ENCODE measurements around the gene GPC6.

The GPC6 gene

GRCh38 chr13:93352616-93353015 lies 126.0 kb downstream of the GPC6 start (continued):
- TF ChIP-seq ZNF692 (tag by site-specific recombination; IDR thresholded peaks at IDR 0.05) (no peak), SCRT2 (tag by site-specific recombination; IDR thresholded peaks at IDR 0.05) (no peak)

- no peaks in the 10 kb centered on the region for H3K9me3 ChIP-seq (ENCODE audit: control insufficient read depth, insufficient read depth, low read depth, low read length)
- POLR2A ChIA-PET, result no interaction called here
These were observed 128.5 kb downstream of the GPC6 start for GRCh38 chr13:93355094-93355493.

GRCh38 chr13:93356469-93356868 lies 129.9 kb downstream of the GPC6 start:
- TF ChIP-seq ZNF449 (tag by site-specific recombination; IDR thresholded peaks at IDR 0.05) (no peak), ZNF184 (tag by site-specific recombination; IDR thresholded peaks at IDR 0.05) (no peak), ZNF624 (tag by site-specific recombination; IDR thresholded peaks at IDR 0.05) (no peak), GLIS1 (tag by site-specific recombination; IDR thresholded peaks at IDR 0.05) (no peak)
- TF ChIP-seq, protein P1, sequence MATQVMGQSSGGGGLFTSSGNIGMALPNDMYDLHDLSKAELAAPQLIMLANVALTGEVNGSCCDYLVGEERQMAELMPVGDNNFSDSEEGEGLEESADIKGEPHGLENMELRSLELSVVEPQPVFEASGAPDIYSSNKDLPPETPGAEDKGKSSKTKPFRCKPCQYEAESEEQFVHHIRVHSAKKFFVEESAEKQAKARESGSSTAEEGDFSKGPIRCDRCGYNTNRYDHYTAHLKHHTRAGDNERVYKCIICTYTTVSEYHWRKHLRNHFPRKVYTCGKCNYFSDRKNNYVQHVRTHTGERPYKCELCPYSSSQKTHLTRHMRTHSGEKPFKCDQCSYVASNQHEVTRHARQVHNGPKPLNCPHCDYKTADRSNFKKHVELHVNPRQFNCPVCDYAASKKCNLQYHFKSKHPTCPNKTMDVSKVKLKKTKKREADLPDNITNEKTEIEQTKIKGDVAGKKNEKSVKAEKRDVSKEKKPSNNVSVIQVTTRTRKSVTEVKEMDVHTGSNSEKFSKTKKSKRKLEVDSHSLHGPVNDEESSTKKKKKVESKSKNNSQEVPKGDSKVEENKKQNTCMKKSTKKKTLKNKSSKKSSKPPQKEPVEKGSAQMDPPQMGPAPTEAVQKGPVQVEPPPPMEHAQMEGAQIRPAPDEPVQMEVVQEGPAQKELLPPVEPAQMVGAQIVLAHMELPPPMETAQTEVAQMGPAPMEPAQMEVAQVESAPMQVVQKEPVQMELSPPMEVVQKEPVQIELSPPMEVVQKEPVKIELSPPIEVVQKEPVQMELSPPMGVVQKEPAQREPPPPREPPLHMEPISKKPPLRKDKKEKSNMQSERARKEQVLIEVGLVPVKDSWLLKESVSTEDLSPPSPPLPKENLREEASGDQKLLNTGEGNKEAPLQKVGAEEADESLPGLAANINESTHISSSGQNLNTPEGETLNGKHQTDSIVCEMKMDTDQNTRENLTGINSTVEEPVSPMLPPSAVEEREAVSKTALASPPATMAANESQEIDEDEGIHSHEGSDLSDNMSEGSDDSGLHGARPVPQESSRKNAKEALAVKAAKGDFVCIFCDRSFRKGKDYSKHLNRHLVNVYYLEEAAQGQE (tag by site-specific recombination; IDR thresholded peaks at IDR 0.05), result no peak
- Histone ChIP-seq H3K4me1 (ENCODE audit: control insufficient read depth, insufficient read depth, low read length) (no peaks in the 10 kb centered on the region), H3K36me3 (ENCODE audit: control insufficient read depth in 2 of 2, insufficient read depth in 1 of 2, low read length in 2 of 2) (no peaks in the 10 kb centered on the region), H3K4me3 (ENCODE audit: low read depth, low read length) (no peak overlapping the region), H3K9me3 (ENCODE audit: control insufficient read depth, insufficient read depth, low read depth, low read length) (no peaks in the 10 kb centered on the region), H3K27ac (ENCODE audit: extremely low read depth, low read depth, low read length) (no peak overlapping the region)
- POLR2A ChIA-PET, result no interaction called here
- CTCF ChIA-PET, result no interaction called here

More at GRCh38 chr13:93355094-93355493, 128.5 kb downstream of the GPC6 start:
- CTCF ChIA-PET, result interaction anchor here (0.7 kb wide), 2 partner anchors 106 to 1186 kb away, joined by 3 read pairs; no protein-coding TSS in a partner anchor
- Histone ChIP-seq H3K4me3 (ENCODE audit: low read depth, low read length) (no peak overlapping the region), H3K36me3 (ENCODE audit: control insufficient read depth in 2 of 2, insufficient read depth in 1 of 2, low read length in 2 of 2) (no peaks in the 10 kb centered on the region), H3K4me1 (ENCODE audit: control insufficient read depth, insufficient read depth, low read length) (no peaks in the 10 kb centered on the region), H3K27ac (ENCODE audit: extremely low read depth, low read depth, low read length) (no peak overlapping the region)
- no peak for TF ChIP-seq ZNF777 (tag by site-specific recombination; IDR thresholded peaks at IDR 0.05; ENCODE audit: borderline replicate concordance)

- Histone ChIP-seq H3K36me3 (ENCODE audit: control insufficient read depth in 2 of 2, insufficient read depth in 1 of 2, low read length in 2 of 2) (no peaks in the 10 kb centered on the region), H3K9me3 (ENCODE audit: control insufficient read depth, insufficient read depth, low read depth, low read length) (no peaks in the 10 kb centered on the region), H3K4me3 (ENCODE audit: low read depth, low read length) (no peak overlapping the region), H3K4me1 (ENCODE audit: control insufficient read depth, insufficient read depth, low read length) (no peaks in the 10 kb centered on the region), H3K27ac (ENCODE audit: extremely low read depth, low read depth, low read length) (no peak overlapping the region)
- ChIA-PET POLR2A (no interaction called here), CTCF (interaction anchor here (0.5 kb wide), 1 partner anchor 50 kb away, joined by 3 read pairs; no protein-coding TSS in a partner anchor)
- TF ChIP-seq ZNF146 (tag by site-specific recombination; IDR thresholded peaks at IDR 0.05) (no peak), ZEB2 (tag by site-specific recombination; IDR thresholded peaks at IDR 0.05) (no peak), PRDM6 (tag by site-specific recombination; IDR thresholded peaks at IDR 0.05) (no peak), HOXC10 (CRISPR knock-in tag; IDR thresholded peaks at IDR 0.05) (no peak), ZNF266 (tag by site-specific recombination; IDR thresholded peaks at IDR 0.05; ENCODE audit: low read depth) (no peak)
- TF ChIP-seq, protein P2, sequence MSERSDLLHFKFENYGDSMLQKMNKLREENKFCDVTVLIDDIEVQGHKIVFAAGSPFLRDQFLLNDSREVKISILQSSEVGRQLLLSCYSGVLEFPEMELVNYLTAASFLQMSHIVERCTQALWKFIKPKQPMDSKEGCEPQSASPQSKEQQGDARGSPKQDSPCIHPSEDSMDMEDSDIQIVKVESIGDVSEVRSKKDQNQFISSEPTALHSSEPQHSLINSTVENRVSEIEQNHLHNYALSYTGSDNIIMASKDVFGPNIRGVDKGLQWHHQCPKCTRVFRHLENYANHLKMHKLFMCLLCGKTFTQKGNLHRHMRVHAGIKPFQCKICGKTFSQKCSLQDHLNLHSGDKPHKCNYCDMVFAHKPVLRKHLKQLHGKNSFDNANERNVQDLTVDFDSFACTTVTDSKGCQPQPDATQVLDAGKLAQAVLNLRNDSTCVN (tag by site-specific recombination; optimal IDR thresholded peaks at IDR 0.05), result no peak
These were observed 133.4 kb downstream of the GPC6 start for GRCh38 chr13:93360021-93360420.
